ENCODE results near the gene LAMA4.

Gene LAMA4

GRCh38 chr6:112235956-112236355 is 18.4 kb downstream of the LAMA4 start:
- no peak for FAIRE-seq

GRCh38 chr6:112234601-112235000 is 19.8 kb downstream of the LAMA4 start:
- peak; percentile 45 for FAIRE-seq

GRCh38 chr6:112233847-112234246 is 20.5 kb downstream of the LAMA4 start:
- peak; percentile 94 for FAIRE-seq

- peak; percentile 93 for FAIRE-seq
These were observed 21.5 kb downstream of the LAMA4 start for GRCh38 chr6:112232845-112233256.

- peak; percentile 97 for FAIRE-seq
These were observed 22.7 kb downstream of the LAMA4 start for GRCh38 chr6:112231594-112232060.

- no peak for FAIRE-seq
These were observed 23.2 kb downstream of the LAMA4 start for GRCh38 chr6:112231164-112231563.

GRCh38 chr6:112228480-112229332 is 25.7 kb downstream of the LAMA4 start:
- no peak for FAIRE-seq

GRCh38 chr6:112227992-112228391 is 26.4 kb downstream of the LAMA4 start:
- FAIRE-seq = no peak

- FAIRE-seq = no peak
These were observed 27.0 kb downstream of the LAMA4 start for GRCh38 chr6:112227411-112227810.

- peak; percentile 99 for FAIRE-seq
These were observed 28.7 kb downstream of the LAMA4 start for GRCh38 chr6:112225691-112226090.

- FAIRE-seq = no peak
These were observed 30.3 kb downstream of the LAMA4 start for GRCh38 chr6:112224088-112224487.

- peak; percentile 96 for FAIRE-seq
These were observed 31.1 kb downstream of the LAMA4 start for GRCh38 chr6:112223070-112223861.

GRCh38 chr6:112221981-112222852 is 32.1 kb downstream of the LAMA4 start:
- no peak for FAIRE-seq

- FAIRE-seq = peak; percentile 55
These were observed 32.8 kb downstream of the LAMA4 start for GRCh38 chr6:112221561-112221960.

- no peak for FAIRE-seq
These were observed 35.8 kb downstream of the LAMA4 start for GRCh38 chr6:112218563-112218962.

GRCh38 chr6:112216662-112217551 is 37.5 kb downstream of the LAMA4 start:
- peak; percentile 90 for FAIRE-seq

GRCh38 chr6:112215488-112216284 is 38.7 kb downstream of the LAMA4 start:
- FAIRE-seq = no peak

- FAIRE-seq = no peak
These were observed 39.6 kb downstream of the LAMA4 start for GRCh38 chr6:112214739-112215269.

- no peak for FAIRE-seq
These were observed 43.5 kb downstream of the LAMA4 start for GRCh38 chr6:112210852-112211251.

- FAIRE-seq = no peak
These were observed 45.2 kb downstream of the LAMA4 start for GRCh38 chr6:112209131-112209530.
